LNCAP (cell line): ENCODE data around the gene HS1BP3.

Source experiments
- TF ChIP-seq, protein P1 (sequence below): fragments of 450-650 bp; IDR thresholded peaks from 2 replicates; pipeline ENCODE4 v1.5.1; 2017; ENCODE audit warnings: mild to moderate bottlenecking

The HS1BP3 gene

GRCh38 chr2:20673686-20674308, 22.9 kb upstream of the HS1BP3 start:
- TF ChIP-seq, protein P1, sequence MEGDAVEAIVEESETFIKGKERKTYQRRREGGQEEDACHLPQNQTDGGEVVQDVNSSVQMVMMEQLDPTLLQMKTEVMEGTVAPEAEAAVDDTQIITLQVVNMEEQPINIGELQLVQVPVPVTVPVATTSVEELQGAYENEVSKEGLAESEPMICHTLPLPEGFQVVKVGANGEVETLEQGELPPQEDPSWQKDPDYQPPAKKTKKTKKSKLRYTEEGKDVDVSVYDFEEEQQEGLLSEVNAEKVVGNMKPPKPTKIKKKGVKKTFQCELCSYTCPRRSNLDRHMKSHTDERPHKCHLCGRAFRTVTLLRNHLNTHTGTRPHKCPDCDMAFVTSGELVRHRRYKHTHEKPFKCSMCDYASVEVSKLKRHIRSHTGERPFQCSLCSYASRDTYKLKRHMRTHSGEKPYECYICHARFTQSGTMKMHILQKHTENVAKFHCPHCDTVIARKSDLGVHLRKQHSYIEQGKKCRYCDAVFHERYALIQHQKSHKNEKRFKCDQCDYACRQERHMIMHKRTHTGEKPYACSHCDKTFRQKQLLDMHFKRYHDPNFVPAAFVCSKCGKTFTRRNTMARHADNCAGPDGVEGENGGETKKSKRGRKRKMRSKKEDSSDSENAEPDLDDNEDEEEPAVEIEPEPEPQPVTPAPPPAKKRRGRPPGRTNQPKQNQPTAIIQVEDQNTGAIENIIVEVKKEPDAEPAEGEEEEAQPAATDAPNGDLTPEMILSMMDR = no peak

DNA sequence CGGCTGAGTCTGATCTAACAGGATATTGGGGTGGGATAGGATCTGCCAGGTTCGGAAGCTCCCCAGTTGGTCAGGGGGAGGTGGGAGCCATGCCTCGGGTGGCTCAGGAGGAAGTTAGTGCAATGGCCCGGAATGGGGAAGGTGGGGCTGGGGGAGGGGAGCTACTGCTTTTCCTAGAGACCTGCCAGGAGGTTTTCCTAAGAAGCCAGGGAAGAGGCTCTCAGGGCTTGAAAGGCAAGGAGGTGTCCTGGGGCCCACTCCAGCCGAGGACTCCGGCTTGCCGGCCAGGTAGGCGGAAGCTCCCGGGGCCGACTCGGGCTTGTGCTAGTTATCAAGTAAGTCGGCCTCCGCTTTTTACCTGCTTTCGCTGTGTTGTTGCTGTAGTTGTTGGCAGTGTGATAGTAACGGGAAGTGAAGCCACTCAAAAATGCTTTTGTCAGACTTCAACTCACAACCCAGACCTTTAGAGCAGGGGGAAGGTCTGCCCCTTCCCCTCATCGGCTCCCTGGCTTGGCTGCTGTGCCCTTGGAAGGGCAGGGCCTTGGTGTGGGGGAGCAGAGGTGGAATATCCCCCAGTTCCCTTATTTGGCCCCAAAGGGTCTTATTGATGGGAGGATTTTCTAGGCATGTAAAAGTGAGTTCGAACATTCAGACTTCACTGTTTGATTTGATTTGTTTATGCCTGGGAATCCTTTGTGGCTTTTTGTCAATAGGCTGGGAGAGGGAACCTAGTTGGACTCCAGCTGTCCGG, 21.5 kb upstream of the HS1BP3 start:
- TF ChIP-seq, protein P1 = no peak

DNA sequence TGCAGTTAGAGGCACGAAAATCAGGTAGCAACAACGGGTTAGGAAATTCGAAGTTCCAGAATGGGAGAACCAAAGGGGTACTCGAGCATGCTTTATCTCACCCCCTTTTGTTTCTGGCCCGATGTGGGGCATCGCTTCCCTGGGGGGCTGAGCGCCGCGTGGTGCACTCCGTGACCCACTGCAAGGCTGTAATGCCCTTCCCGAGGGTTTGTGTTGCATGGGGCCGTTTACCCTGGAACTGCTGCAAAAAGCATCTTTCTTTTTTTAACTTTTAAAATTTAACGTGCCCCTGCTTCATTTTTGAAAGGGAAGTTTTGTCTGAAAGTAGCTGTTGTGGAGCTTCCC, 20.8 kb upstream of the HS1BP3 start:
- TF ChIP-seq, protein P1 = no peak

GRCh38 chr2:20671036-20671735, 20.3 kb upstream of the HS1BP3 start:
- TF ChIP-seq, protein P1 = no peak

- TF ChIP-seq, protein P1 = no peak
Measured at GRCh38 chr2:20670315-20671035, 19.6 kb upstream of the HS1BP3 start.

DNA sequence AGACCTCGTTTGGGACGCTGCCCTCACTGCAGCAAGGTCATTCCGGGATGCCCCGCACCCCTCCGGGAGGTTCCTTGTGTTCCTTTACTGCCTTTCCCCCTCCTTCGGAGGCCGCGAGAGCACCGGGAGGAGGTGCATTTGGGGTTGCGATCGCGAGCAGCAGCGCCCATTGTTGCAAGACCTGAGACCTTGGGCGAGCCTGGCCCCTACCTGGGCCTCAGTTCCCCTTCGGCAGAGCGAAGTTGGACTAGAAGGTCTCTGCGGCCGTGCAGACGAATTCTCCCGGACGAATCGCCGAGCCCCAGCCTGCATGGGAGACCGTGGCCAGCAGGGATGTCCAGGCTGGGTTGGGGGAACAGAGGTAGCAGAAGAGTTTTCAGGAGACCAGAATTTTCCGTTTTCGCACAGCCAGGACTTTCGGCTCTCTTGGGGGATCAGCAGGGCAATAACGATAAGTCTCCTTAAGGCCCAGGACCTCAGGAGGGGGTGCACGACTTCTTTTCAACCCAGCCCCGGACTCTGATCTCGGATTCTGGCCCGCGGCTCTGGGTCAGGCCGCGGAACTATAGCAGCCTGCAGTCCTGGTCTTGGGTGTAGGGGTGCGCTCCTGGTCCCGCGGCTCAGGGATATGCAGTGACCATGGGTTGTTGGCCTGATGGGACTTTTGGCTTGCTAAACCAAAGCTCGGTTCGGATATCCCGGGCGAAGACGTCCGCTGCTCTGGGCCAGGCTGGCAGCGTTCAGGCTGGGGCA, 18.8 kb upstream of the HS1BP3 start:
- TF ChIP-seq, protein P1 = no peak
